Measurements from ENCODE around the gene VAPA. TPM values are rescaled to one million over a fixed set of nuclear protein-coding genes. Genes with fewer than 3 reads are reported as not detected.

The VAPA gene
- total RNA-seq, 2 experiments from 2014 or later: 139 to 176 TPM

DNA sequence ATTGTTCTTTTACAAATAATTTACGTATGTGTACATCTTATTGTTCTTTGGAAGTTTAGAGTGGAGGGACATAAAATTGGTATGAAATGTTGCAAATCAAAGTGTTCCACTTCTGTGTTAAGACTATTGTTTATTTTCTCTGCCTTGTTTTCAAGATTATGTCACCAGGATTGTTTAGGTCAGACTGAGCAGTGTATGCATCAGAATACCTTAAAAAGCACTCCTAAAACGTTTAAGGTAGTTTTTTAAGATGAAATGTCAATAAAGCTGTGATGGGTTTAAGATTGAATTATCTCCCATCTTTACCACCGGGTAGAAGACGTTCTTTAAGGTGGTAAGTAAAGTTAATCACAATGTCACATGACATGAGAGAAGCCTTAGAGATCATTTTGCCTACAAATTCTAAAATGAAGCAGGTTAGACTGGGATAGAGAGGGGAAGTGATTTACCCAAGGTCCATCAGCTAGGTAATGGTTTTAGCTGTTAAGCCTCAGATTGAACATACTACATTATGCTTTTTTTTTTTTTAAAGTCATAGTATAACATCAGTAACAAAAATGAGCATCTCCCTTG is 10.6 kb downstream of the VAPA start:
- TF ChIP-seq EZH2phosphoT487 (IDR thresholded peaks at IDR 0.05; ENCODE audit: borderline replicate concordance, low read depth, low read length): no peak
- TF ChIP-seq, protein P1, sequence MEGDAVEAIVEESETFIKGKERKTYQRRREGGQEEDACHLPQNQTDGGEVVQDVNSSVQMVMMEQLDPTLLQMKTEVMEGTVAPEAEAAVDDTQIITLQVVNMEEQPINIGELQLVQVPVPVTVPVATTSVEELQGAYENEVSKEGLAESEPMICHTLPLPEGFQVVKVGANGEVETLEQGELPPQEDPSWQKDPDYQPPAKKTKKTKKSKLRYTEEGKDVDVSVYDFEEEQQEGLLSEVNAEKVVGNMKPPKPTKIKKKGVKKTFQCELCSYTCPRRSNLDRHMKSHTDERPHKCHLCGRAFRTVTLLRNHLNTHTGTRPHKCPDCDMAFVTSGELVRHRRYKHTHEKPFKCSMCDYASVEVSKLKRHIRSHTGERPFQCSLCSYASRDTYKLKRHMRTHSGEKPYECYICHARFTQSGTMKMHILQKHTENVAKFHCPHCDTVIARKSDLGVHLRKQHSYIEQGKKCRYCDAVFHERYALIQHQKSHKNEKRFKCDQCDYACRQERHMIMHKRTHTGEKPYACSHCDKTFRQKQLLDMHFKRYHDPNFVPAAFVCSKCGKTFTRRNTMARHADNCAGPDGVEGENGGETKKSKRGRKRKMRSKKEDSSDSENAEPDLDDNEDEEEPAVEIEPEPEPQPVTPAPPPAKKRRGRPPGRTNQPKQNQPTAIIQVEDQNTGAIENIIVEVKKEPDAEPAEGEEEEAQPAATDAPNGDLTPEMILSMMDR (conservative IDR thresholded peaks at IDR 0.05; ENCODE audit: low read length): no peak
- intact Hi-C loops (cut with micrococcal nuclease; ENCODE audit: unreplicated experiment): no loop called here
- no TSS peak for BruUV-seq (replicated peaks)
- Histone ChIP-seq H3K4me3 (ENCODE audit: low read depth, low read length, poor library complexity, severe bottlenecking) (no peak overlapping the region), H3K4me1 (ENCODE audit: insufficient read depth, low read length, poor library complexity, severe bottlenecking) (peaks cover 77% of the 10 kb centered on the region), H3K9me3 (ENCODE audit: low read length) (no peaks in the 10 kb centered on the region), H3K79me2 (ENCODE audit: insufficient read depth, low read depth, low read length) (peaks cover 100% of the 10 kb centered on the region), H3K9me2 (ENCODE audit: insufficient read depth, low read length) (no peaks in the 10 kb centered on the region), H2AFZ (ENCODE audit: low read length) (no peak overlapping the region), H3K36me3 (ENCODE audit: insufficient read depth, low read length) (peaks cover 3% of the 10 kb centered on the region; the same call in 1 of the 2 replicates), H3K27ac (ENCODE audit: low read depth, low read length, poor library complexity, severe bottlenecking) (no peak overlapping the region), H4K20me1 (ENCODE audit: insufficient read depth, low read length) (peaks cover 85% of the 10 kb centered on the region), H3K4me2 (ENCODE audit: low read length) (no peak overlapping the region)
- CTCF ChIA-PET (ENCODE audit: unreplicated experiment): no interaction called here
- no peak for DNase-seq (ENCODE audit: low spot score)
- POLR2A ChIA-PET: interaction anchor here (0.6 to 1.9 kb wide), 4 partner anchors 9 to 374 kb away, joined by 3 to 7 read pairs (median 3); partner anchors contain the start of gene VAPA

DNA sequence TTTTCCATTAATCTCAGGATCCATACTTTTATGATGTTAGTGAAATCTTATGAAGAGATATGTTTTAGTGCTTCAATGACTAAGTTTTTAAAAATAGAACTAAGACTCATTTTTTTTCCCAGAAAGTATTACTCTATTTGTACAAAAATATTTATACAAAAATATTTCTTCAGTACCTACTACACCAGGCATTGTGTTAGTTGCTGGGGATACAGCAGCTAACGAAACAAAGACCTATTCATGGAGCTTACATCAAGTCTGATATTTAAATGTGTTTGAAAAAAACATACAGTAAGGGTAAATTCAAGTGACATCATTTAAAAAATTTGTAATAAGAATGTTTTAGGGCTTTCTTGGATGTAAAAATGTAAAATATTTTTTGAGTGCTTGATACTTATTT is 11.6 kb downstream of the VAPA start:
- peaks cover 3% of the 10 kb centered on the region; the same call in 1 of the 2 replicates for H3K36me3 ChIP-seq (ENCODE audit: insufficient read depth, low read length)
- CTCF ChIA-PET (ENCODE audit: unreplicated experiment): no interaction called here

More for the DNA sequence above, 11.6 kb downstream of the VAPA start:
- no peak overlapping the region for H3K27ac ChIP-seq (ENCODE audit: low read depth, low read length, poor library complexity, severe bottlenecking)
- peaks cover 68% of the 10 kb centered on the region for H3K4me1 ChIP-seq (ENCODE audit: insufficient read depth, low read length, poor library complexity, severe bottlenecking)
- POLR2A ChIA-PET: no interaction called here
- intact Hi-C loops (cut with micrococcal nuclease; ENCODE audit: unreplicated experiment): no loop called here
- no peak overlapping the region for H3K4me3 ChIP-seq (ENCODE audit: low read depth, low read length, poor library complexity, severe bottlenecking)
- H3K79me2 ChIP-seq (ENCODE audit: insufficient read depth, low read depth, low read length): peaks cover 100% of the 10 kb centered on the region
- peaks cover 81% of the 10 kb centered on the region for H4K20me1 ChIP-seq (ENCODE audit: insufficient read depth, low read length)
- H3K4me2 ChIP-seq (ENCODE audit: low read length): no peak overlapping the region
- H2AFZ ChIP-seq (ENCODE audit: low read length): no peak overlapping the region
- no peak for DNase-seq (ENCODE audit: low spot score)
- no peaks in the 10 kb centered on the region for H3K9me3 ChIP-seq (ENCODE audit: low read length)
- TF ChIP-seq EZH2phosphoT487 (IDR thresholded peaks at IDR 0.05; ENCODE audit: borderline replicate concordance, low read depth, low read length): no peak
- TF ChIP-seq, protein P1 (conservative IDR thresholded peaks at IDR 0.05; ENCODE audit: low read length): no peak
- BruUV-seq (replicated peaks): no TSS peak
- no peaks in the 10 kb centered on the region for H3K9me2 ChIP-seq (ENCODE audit: insufficient read depth, low read length)
